ENCODE data around the gene SMAD4.
"Not testable (repeated sequence)": the region's sequence is repeated elsewhere in the genome, so short reads cannot be mapped to it uniquely, and the experiment has no call there.

SMAD4 gene

DNA sequence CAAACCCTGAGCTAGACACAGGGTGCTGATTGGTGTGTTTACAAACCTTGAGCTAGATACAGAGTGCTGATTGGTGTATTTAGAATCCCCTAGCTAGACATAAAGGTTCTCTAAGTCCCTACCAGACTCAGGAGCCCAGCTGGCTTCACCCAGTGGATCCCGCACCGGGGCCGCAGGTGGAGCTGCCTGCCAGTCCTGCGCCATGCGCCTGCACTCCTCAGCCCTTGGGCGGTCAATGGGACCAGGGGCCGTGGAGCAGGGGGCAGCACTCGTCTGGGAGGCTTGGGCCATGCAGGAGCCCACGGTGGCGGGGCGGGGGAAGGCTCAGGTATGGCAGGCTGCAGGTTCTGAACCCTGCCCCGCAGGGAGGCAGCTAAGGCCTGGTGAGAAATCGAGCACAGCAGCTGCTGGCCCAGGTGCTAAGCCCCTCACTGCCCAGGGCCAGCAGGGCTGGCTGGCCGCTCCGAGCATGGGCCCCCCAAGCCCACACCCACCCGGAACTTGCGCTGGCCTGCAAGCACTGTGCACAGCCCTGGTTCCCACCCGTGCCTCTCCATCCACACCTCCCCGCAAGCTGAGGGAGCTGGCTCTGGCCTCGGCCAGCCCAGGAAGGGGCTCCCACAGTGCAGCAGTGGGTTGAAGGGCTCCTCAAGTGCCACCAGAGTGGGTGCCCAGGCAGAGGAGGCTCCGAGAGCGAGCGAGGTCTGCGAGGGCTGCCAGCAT is 81.8 kb downstream of the SMAD4 start:
- not testable (repeated sequence) for ATAC-seq

DNA sequence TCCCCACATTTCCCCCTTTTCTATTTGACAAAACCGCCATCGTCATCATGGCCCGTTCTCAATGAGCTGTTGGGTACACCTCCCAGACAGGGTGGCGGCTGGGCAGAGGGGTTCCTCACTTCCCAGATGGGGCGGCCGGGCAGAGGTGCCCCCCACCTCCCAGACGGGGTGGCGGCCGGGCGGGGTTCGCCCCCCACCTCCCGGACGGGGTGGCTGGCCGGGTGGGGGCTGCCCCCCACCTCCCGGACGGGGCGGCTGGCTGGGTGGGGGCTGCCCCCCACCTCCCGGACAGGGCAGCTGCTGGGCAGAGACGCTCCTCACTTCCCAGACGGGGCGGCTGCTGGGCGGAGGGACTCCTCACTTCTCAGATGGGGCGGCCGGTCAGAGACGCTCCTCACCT is 87.0 kb downstream of the SMAD4 start:
- ATAC-seq: not testable (repeated sequence)

DNA sequence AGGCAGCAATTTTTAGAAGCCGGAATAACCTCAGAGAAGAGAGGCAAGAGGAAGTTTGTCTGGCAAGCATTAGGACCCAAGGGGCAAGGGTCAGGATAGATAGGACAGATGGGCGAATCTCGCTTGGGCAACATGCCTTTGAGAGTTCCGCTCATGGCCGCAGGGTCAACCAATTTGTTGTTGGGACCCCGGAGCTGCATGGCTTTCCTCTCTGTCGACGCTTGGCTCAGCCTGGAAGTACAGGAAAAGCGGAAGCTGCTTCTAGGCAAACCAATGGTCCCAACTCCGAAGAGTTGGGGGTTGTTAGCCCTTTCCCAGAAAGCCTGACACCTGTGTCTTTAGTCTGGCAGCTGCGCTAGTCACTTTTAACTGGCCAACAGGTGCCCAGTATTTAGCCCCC is 89.5 kb downstream of the SMAD4 start:
- ATAC-seq: not testable (repeated sequence)

DNA sequence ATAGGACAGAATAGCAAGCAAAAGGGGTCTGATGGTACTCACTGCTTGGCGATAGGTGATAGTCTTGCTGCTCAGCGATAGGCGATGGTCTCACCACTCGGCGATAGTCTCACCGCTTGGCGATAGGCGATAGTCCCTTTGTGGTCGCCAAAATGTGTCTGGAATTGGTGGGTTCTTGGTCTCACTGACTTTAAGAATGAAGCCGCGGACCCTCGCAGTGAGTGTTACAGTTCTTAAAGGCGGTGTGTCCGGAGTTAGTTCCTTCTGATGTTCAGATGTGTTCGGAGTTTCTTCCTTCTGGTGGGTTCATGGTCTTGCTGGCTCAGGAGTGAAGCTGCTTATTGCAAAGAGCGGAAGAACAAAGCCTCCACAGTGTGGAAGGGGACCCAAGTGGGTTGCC is 90.0 kb downstream of the SMAD4 start:
- ATAC-seq: not testable (repeated sequence)

DNA sequence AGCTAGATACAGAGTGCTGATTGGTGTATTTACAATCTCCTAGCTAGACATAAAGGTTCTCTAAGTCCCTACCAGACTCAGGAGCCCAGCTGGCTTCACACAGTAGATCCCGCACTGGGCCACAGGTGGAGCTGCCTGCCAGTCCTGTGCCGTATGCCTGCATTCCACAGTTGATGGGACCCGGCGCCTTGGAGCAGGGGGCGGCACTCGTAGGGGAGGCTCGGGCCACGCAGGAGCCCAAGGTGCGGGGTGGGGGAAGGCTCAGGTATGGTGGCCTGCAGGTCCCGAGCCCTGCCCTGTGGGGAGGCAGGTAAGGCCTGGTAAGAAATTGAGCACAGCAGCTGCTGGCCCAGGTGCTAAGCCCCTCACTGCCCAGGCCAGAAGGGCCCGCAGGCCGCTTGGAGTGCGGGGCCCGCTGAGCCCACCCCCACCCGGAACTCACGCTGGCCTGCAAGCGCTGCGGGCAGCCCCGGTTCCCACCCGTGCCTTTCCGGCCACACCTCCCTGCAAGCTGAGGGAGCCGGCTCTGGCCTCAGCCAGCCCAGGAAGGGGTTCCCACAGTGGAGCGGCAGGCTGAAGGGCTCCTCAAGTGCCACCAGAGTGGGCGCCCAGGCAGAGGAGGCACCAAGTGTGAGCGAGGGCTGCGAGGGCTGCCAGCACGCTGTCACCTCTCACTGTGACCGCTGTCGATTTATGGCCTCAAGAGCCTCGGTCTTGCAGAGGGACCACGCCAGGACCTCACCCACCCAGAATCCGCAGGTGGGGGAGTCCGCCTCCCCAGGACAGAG is 91.0 kb downstream of the SMAD4 start:
- ATAC-seq: no peak

DNA sequence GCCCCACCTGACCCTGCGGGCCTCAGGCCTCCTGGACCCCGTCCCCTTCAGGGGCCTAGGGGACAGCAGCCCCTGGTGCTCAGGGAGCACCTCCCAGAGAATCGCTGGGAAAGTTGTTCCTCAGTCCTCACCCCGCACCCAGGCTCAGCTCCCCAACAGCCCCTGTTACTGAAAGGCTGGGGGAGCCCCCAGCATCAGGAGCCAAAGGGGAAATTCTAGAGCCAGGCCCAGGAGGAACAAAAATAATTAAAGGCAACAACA is 91.5 kb downstream of the SMAD4 start:
- ATAC-seq: no peak

DNA sequence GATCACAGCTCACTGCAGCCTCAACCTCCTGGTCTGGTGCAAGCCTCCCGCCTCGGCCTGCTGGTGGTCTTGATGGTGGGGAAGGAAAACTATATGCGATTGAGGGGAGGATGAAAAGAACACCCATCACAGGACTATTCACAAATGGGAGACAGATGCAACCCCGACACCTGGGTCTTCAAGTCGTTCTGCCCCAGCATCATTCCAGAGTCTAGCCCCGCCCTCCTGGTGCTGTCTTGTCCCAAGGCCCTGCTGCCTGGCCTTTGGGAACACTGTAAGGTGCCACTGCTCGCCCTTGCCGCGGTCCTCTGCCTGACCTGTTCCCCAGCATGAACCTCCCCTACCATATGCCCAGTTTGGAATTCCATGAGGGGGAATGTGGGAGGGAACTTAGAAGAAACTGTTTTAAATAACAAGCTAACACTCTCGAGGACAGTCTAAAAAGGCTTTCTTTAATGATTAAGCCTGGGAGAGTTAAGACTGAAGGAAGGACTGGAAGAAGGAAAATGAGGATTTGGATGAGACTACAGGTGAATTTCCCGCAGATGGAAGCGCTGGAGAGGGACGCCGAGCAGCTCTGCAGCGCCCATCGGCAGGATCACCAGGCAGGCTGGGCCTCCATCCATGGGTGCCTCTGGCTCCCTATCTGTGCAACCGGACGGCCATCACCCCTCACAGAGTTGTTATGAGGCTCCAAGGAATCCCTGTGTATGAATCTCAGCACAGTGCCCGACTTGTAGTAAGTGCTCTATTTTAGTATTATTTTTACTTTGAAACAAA is 92.4 kb downstream of the SMAD4 start:
- no peak for ATAC-seq

DNA sequence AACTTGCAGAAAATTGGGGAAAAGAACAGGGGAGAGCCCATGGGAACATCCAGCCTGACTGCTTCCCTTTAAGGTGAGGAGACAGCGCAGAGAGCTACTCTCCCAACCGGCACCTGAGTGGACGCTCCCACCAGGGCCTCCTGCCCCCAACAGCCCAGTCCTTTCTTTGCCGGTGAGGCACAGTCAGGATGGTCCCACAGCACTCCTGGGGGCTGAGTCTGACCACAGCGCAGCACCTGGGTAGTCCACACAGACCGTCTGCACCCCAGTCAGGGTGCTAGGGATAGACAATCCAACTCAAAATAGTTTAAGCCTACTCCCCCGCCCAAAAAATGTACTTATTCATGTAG is 93.0 kb downstream of the SMAD4 start:
- no peak for ATAC-seq

DNA sequence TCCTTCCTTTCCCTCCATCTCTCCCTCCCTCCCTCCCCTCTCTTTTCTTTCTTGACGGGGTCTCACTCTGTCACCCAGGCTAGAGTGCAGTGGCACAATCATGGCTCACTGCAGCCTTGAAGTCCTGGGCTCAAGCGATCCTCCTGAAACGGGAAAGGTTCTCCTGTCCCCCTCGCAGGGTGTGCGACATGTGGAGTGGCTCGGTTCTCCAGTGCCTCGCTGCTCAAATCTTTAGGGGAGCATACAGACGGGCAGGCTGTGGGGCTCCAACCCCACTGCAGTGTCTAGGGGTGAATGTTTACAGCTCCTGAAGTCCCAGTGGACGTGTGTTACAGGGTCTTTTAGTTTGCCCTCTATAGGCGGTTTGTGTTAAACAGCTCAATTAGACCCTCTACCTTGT is 93.5 kb downstream of the SMAD4 start:
- no peak for ATAC-seq

DNA sequence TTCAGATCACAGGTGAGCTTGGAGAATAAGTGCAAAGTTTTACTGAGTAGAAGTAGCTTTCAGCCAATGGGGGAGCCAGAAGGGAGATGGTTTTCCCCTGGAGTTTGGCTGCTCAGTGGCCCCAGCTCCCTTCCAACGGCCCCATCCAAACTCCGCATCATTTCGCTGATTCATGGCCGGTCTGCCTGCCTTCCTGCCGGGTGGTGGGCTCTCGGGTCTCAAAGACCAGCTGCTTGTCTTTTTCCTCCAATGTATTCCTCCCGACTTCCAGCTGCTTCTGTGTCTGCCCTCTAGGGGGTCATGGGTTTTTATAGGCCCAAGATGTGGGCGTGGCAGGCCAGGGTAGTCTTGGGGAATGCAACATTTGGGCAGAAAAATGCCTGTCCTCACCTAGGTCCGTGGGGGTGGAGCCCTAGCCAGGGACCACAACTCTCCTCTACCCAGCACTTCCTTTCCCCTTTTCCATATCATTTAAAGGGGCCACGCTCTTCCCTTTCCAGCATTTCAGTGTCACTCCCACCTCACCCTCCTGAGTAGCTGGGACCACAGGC is 94.0 kb downstream of the SMAD4 start:
- ATAC-seq: no peak

DNA sequence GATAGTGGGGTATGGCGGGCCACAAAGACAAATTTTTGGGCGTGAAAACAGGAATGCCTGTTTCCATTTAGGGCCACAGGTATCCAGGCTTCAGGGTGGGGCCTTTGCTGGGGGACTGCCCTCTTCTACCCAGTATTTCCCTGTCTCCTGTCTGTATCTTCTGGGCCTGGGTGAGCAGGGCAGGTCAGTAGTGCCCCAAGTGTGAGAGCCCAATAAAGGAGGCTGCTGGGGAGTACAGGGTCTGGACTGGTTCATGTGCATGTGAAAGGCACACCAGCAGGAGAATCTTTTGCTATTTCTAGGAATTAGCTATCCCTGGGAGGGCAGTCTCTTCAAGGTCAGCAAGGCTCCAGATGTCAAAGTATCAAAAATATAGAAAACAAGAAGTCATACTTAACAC is 96.0 kb downstream of the SMAD4 start:
- no peak for ATAC-seq

DNA sequence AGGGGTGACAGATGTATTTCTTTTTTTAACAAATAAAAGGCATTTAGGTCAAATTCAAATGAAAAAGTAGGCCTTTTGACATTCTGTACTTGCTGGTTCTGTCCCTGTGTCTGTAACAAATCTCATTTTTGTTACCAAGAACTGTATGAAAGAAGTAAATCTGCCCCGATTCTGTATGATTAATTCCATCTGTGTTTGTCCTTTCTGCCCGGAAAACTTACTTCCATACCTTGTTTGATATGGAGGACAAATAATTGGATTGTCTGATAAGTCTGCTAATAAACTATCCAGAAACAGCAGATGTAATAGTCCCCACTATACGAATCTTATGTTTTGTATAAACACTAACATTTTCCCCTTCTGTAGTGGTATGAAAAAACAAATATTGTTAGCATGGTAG is 97.7 kb downstream of the SMAD4 start:
- ATAC-seq: no peak

DNA sequence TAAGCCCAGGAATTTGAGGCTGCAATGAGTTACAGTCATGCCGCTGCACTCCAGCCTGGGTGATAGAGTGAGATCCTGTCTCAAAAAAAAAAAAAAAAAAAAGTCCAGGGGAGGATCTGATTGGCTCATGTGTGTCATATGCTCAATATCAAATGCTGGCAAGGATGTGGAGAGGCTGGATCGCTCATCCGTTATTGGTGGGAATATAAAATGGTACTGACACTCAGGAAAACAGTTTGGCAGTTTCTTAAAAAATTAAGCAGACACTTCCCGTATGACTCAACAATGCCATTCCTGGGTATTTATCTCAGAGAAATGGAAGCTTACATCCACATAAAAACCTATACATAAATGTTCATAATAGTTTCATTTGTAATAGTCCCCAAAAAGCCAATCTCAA is 98.5 kb downstream of the SMAD4 start:
- ATAC-seq: no peak

DNA sequence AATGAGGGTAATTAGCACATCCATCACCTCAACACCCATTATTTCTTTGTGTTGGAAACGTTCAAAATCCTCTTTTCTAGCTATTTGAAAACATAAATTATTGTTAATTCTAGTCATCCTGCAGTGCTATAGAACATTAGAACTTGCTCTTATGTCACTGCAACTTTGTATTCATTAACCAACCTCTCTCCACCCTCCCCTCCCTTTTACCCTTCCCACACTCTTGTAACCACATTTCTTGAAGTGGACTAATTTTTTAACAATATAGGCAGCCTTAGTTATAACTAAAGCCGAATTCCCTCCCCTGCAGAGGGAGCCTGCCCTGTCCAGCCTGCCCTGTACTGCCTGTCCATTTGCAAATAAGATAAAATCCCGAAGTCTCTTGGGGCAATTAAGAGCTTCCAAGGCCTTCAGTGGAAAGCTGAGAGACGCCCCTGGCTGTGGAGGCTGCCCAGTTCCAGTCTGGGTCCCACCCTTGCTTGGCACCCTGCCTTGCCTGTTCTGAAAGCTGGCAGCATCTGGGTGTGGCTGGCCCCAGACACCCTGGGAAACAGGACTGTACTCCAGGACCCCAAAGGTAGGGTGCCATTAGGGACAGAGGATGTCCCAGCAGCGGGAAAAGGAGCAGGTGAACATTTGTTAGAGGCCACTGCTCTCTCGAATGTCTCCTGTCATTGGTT is 102.4 kb downstream of the SMAD4 start:
- ATAC-seq: no peak

DNA sequence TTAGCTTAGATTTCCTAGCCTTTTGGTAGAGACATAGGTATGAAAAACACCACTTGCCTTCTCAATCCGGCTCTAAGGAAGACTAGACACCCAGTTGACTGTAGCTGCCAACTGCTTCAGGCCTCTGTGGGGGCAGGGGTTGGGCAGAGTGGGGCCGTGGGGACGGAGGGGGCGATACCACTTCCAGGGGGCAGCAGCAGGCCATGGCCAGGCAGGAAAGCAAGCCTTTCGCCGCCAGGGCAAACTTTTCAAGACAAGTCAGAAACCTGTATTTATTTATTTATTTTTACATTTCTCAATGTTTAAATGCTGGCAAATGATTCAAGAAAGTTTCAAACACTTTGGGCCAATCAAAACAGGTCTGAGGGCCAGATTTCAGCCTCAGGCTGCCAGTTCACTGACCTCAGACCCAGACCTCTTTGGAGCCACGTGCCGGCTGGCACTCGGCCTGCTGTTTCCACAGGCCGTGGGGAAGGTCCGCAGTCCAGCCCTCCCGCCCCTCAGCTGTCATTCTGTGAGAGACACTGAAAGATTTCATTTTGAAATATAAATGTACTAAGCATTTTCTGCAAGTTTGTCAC is 103.7 kb downstream of the SMAD4 start:
- ATAC-seq: no peak
